Measurements from ENCODE around the gene KCNAB2. TPM values are rescaled to one million over a fixed set of nuclear protein-coding genes. Genes with fewer than 3 reads are reported as not detected.

The KCNAB2 gene
- total and polyA plus RNA-seq, 2 donors (not counting 1 experiment from before 2014, with no cell fraction given), result 90.7 to 143 TPM

DNA sequence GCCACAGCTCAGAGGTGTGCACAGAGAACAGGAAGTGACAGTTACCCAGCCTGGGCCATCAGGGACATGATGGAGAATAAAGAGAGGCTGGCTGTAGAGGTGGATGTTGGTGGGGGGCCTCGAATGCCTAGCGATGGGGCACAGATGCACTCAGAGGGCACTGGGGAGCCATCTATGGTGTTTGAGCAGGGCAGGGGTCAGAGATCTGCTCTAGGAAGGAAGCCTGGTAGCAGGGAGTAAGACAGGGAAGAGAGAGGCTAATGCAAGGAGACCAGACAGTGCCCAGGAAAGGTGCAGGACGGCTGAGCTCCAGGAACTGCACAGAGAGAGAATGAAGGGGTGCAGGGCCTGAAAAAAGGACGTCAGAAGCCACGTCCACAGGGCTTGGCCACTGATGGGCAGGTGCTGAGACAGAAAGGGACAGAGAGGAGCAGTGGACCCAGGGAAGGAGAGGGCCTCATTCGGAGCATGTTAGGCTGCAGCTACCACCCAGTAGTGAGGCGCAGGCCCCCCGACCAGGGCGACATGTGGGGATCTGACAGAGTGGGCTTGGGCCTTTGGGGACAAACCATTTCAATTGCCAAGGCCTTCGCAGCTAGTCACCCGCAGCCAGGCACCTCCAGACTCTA lies 1.1 kb upstream of the KCNAB2 start:
- Histone ChIP-seq H3K4me1 (ENCODE audit: control insufficient read depth in 2 of 2, insufficient read depth in 2 of 2, low read length in 2 of 2) (no peaks in the 10 kb centered on the region), H3K9me3 (ENCODE audit: control extremely low read depth in 1 of 3, control insufficient read depth in 2 of 3, insufficient read depth in 1 of 3, low read length in 2 of 3) (no peaks in the 10 kb centered on the region), H3K36me3 (replicated peaks in 1 of 2; ENCODE audit: control extremely low read depth in 1 of 2, control insufficient read depth in 1 of 2, extremely low read depth in 1 of 2, insufficient read depth in 2 of 2, low read length in 1 of 2) (peaks cover 0 to 68% of the 10 kb centered on the region in 2 experiments), H3K9ac (ENCODE audit: low read length) (no peak overlapping the region), H2AFZ (ENCODE audit: insufficient read depth, low read depth, low read length, poor library complexity, severe bottlenecking) (no peak overlapping the region), H3K27ac (ENCODE audit: low read length in 2 of 2) (no peak overlapping the region), H3K4me2 (replicated peaks; ENCODE audit: low read depth, low read length, poor library complexity, severe bottlenecking) (no peak overlapping the region), H4K20me1 (ENCODE audit: control insufficient read depth, insufficient read depth, low read length, poor library complexity, severe bottlenecking) (peaks cover 90% of the 10 kb centered on the region), H3K27me3 (replicated peaks in 1 of 4; ENCODE audit: control extremely low read depth in 1 of 4, control insufficient read depth in 3 of 4, insufficient read depth in 4 of 4, low read length in 3 of 4) (no peaks in the 10 kb centered on the region), H3K79me2 (ENCODE audit: control insufficient read depth, insufficient read depth, low read length) (peaks cover 39% of the 10 kb centered on the region), H3K4me3 (ENCODE audit: control extremely low read depth in 1 of 5, extremely low read depth in 1 of 5, insufficient read depth in 1 of 5, low read depth in 2 of 5, low read length in 4 of 5) (no peak overlapping the region)
- 92% methylated on average over 11 of the region's 11 CpGs for WGBS (ENCODE audit: insufficient coverage)
- Mint-ChIP-seq H3K9me3 (ENCODE audit: insufficient read depth) (no peaks in the 10 kb centered on the region), H3K27me3 (no peaks in the 10 kb centered on the region), H3K4me1 (no peaks in the 10 kb centered on the region), H3K4me3 (no peak overlapping the region), H3K27ac (no peak overlapping the region)
- intact Hi-C loops (cut with micrococcal nuclease), result no loop called here
- ATAC-seq (ENCODE audit: low read depth), result no peak
- ChIA-PET CTCF (no interaction called here), POLR2A (no interaction called here)
- no peak for DNase-seq
- TF ChIP-seq EZH2 (IDR thresholded peaks at IDR 0.05; ENCODE audit: borderline replicate concordance, insufficient read depth, low read depth, low read length, poor library complexity, severe bottlenecking), result no peak
- TF ChIP-seq, protein P1, sequence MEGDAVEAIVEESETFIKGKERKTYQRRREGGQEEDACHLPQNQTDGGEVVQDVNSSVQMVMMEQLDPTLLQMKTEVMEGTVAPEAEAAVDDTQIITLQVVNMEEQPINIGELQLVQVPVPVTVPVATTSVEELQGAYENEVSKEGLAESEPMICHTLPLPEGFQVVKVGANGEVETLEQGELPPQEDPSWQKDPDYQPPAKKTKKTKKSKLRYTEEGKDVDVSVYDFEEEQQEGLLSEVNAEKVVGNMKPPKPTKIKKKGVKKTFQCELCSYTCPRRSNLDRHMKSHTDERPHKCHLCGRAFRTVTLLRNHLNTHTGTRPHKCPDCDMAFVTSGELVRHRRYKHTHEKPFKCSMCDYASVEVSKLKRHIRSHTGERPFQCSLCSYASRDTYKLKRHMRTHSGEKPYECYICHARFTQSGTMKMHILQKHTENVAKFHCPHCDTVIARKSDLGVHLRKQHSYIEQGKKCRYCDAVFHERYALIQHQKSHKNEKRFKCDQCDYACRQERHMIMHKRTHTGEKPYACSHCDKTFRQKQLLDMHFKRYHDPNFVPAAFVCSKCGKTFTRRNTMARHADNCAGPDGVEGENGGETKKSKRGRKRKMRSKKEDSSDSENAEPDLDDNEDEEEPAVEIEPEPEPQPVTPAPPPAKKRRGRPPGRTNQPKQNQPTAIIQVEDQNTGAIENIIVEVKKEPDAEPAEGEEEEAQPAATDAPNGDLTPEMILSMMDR (IDR thresholded peaks at IDR 0.05), result no peak

DNA sequence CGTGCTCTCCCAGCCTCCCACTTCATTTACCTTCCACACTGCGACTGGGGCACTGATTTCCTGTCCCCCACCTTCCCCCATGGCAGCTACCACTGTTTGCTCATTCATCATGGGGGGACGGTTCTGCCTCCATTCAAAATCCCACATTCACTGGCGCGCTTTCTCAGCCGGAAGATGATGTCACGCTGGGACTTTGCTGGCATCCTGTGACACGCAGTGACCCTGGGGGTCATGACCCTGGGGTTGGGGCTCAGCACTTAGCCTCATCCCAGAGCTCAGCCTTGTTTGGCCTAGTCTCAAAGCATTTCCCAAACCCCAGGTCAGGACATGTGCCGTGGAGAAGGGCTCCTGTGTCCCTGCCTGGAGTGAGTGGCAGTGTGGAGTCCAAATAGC lies 582 bp upstream of the KCNAB2 start:
- Histone ChIP-seq H3K36me3 (replicated peaks in 1 of 2; ENCODE audit: control extremely low read depth in 1 of 2, control insufficient read depth in 1 of 2, extremely low read depth in 1 of 2, insufficient read depth in 2 of 2, low read length in 1 of 2) (peaks cover 0 to 63% of the 10 kb centered on the region in 2 experiments), H3K9me3 (ENCODE audit: control extremely low read depth in 1 of 3, control insufficient read depth in 2 of 3, insufficient read depth in 1 of 3, low read length in 2 of 3) (no peaks in the 10 kb centered on the region), H4K20me1 (ENCODE audit: control insufficient read depth, insufficient read depth, low read length, poor library complexity, severe bottlenecking) (peaks cover 90% of the 10 kb centered on the region), H3K27me3 (replicated peaks in 1 of 4; ENCODE audit: control extremely low read depth in 1 of 4, control insufficient read depth in 3 of 4, insufficient read depth in 4 of 4, low read length in 3 of 4) (no peaks in the 10 kb centered on the region), H3K79me2 (ENCODE audit: control insufficient read depth, insufficient read depth, low read length) (peaks cover 34% of the 10 kb centered on the region), H2AFZ (ENCODE audit: insufficient read depth, low read depth, low read length, poor library complexity, severe bottlenecking) (no peak overlapping the region), H3K27ac (ENCODE audit: low read length in 2 of 2) (no peak overlapping the region), H3K9ac (ENCODE audit: low read length) (no peak overlapping the region), H3K4me3 (ENCODE audit: control extremely low read depth in 1 of 5, extremely low read depth in 1 of 5, insufficient read depth in 1 of 5, low read depth in 2 of 5, low read length in 4 of 5) (no peak overlapping the region), H3K4me2 (replicated peaks; ENCODE audit: low read depth, low read length, poor library complexity, severe bottlenecking) (no peak overlapping the region), H3K4me1 (ENCODE audit: control insufficient read depth in 2 of 2, insufficient read depth in 2 of 2, low read length in 2 of 2) (no peaks in the 10 kb centered on the region)
- no peak overlapping the region for H3K27ac Mint-ChIP-seq
- H3K9me3 Mint-ChIP-seq (ENCODE audit: insufficient read depth), result no peaks in the 10 kb centered on the region
- TF ChIP-seq EZH2 (IDR thresholded peaks at IDR 0.05; ENCODE audit: borderline replicate concordance, insufficient read depth, low read depth, low read length, poor library complexity, severe bottlenecking), result no peak
- TF ChIP-seq, protein P1 (IDR thresholded peaks at IDR 0.05), result no peak
- ATAC-seq (ENCODE audit: low read depth) (no peak), DNase-seq (no peak)
- H3K27me3 Mint-ChIP-seq, result no peaks in the 10 kb centered on the region
- no peaks in the 10 kb centered on the region for H3K4me1 Mint-ChIP-seq
- intact Hi-C loops (cut with micrococcal nuclease), result no loop called here
- no peak overlapping the region for H3K4me3 Mint-ChIP-seq
- CTCF ChIA-PET, result no interaction called here
- WGBS (ENCODE audit: insufficient coverage), result 98% methylated on average over 9 of the region's 9 CpGs
- POLR2A ChIA-PET, result no interaction called here
